Left forelimb (tissue), 1 donor: ENCODE results near the gene NTPCR.
"Not testable (repeated sequence)": the region's sequence is repeated elsewhere in the genome, so short reads cannot be mapped to it uniquely, and the experiment has no call there.

Source experiments
- DNase-seq: peaks from one replicate; pipeline ENCODE4 v3.0.0-alpha.2; 2018; ENCODE audit warnings: low spot score

Gene NTPCR

GRCh38 chr1:232927166-232927565 is 23.2 kb upstream of the NTPCR start:
- not testable (repeated sequence) for DNase-seq

- no peak for DNase-seq
Measured at GRCh38 chr1:232927830-232928505, 22.4 kb upstream of the NTPCR start.

- no peak for DNase-seq
Measured at GRCh38 chr1:232932486-232933425, 17.7 kb upstream of the NTPCR start.

- DNase-seq: no peak
Measured at GRCh38 chr1:232936941-232937340, 13.5 kb upstream of the NTPCR start.

GRCh38 chr1:232937741-232938375 is 12.6 kb upstream of the NTPCR start:
- no peak for DNase-seq

- DNase-seq: no peak
Measured at GRCh38 chr1:232938926-232939325, 11.5 kb upstream of the NTPCR start.

GRCh38 chr1:232939748-232940147 is 10.7 kb upstream of the NTPCR start:
- no peak for DNase-seq

- DNase-seq: no peak
Measured at GRCh38 chr1:232940262-232940661, 10.1 kb upstream of the NTPCR start.

GRCh38 chr1:232942413-232943294 is 7.8 kb upstream of the NTPCR start:
- no peak for DNase-seq

- no peak for DNase-seq
Measured at GRCh38 chr1:232943679-232944252, 6.6 kb upstream of the NTPCR start.

GRCh38 chr1:232944347-232944746 is 6.1 kb upstream of the NTPCR start:
- no peak for DNase-seq

GRCh38 chr1:232949636-232950196 is 695 bp upstream of the NTPCR start:
- no peak for DNase-seq

GRCh38 chr1:232951180-232951579 is 769 bp downstream of the NTPCR start:
- no peak for DNase-seq

- no peak for DNase-seq
Measured at GRCh38 chr1:232951605-232952004, 1.2 kb downstream of the NTPCR start.

GRCh38 chr1:232952514-232953499 is 2.4 kb downstream of the NTPCR start:
- no peak for DNase-seq

- no peak for DNase-seq
Measured at GRCh38 chr1:232954594-232955365, 4.4 kb downstream of the NTPCR start.

- no peak for DNase-seq
Measured at GRCh38 chr1:232956081-232956480, 5.7 kb downstream of the NTPCR start.

GRCh38 chr1:232958067-232958466 is 7.7 kb downstream of the NTPCR start:
- no peak for DNase-seq
